Endothelial cell of umbilical vein (primary cell): ENCODE measurements around the gene CHPF2. TPM values are rescaled to one million over a fixed set of nuclear protein-coding genes. Genes with fewer than 3 reads are reported as not detected.

Experiments
- BruUV-seq: library from RNA; stranded (reverse); fragments of 400-500 nt; replicated peaks from 2 replicates; lab custom pipeline; 2021; lab: Mats Ljungman, UMichigan
- CTCF ChIA-PET: fragments of 300-600, 350-600 bp; sonication (Branson Sonifier 250); formaldehyde crosslinking; loops from one replicate; lab custom pipeline; 2021; ENCODE audit warnings: antibody characterized with exemption, inconsistent platforms; lab: Charles Lee
- POLR2A ChIA-PET: fragments of 300-600, 350-600 bp; sonication (Branson Sonifier 250); formaldehyde crosslinking; loops from one replicate; lab custom pipeline; 2021; ENCODE audit warnings: antibody characterized with exemption, inconsistent platforms; lab: Charles Lee
- DNase-seq: peaks from one replicate; pipeline ENCODE4 v3.0.0-alpha.2; 2011; ENCODE audit warnings: low read depth, low spot score
- FAIRE-seq: peaks from 2 replicates; lab custom pipeline; 2011; peaks lifted over from hg19 to GRCh38; lab: Jason Lieb, UNC
- H2AFZ ChIP-seq: 2 replicates; pipeline ENCODE4 v1.6.0; 2012; ENCODE audit warnings: low read depth, low read length, control low read depth, inconsistent platforms
- H3K27ac ChIP-seq: 2 replicates; pipeline ENCODE4 v1.5.1; 2011; ENCODE audit warnings: low read depth, mild to moderate bottlenecking, control low read depth, low read length, moderate library complexity; ENCODE audit not compliant: insufficient read depth
- H3K27me3 ChIP-seq, 2 experiments: 2 replicates each; pipeline versions ENCODE4 v1.6.0 to v1.6.1; 2011; ENCODE audit warnings: low read length in 2 of 2, mixed read lengths in 1 of 2; ENCODE audit not compliant: control insufficient read depth in 2 of 2, insufficient read depth in 2 of 2
- H3K36me3 ChIP-seq, 2 experiments: 2 replicates in 1 of 2; 3 replicates in 1 of 2; pipeline ENCODE4 v1.5.1; 2011; ENCODE audit warnings: low read length in 2 of 2, mild to moderate bottlenecking in 1 of 2, moderate library complexity in 1 of 2; ENCODE audit not compliant: control insufficient read depth in 2 of 2, insufficient read depth in 2 of 2; ENCODE audit errors: extremely low read depth in 1 of 2
- H3K4me1 ChIP-seq: 3 replicates; pipeline ENCODE4 v1.5.1; 2011; ENCODE audit warnings: mild to moderate bottlenecking, low read length; ENCODE audit not compliant: control insufficient read depth, insufficient read depth; ENCODE audit errors: extremely low read depth
- H3K4me2 ChIP-seq: 2 replicates; pipeline ENCODE4 v1.6.1; 2011; ENCODE audit warnings: low read length, control low read depth, mixed read lengths; ENCODE audit not compliant: insufficient read depth
- H3K4me3 ChIP-seq, 3 experiments: fragments of 200-600 bp in 1 of 3; sonication (generic), shearing (Covaris generic) in 1 of 3; replicated peaks in 1 of 3; 2 replicates each; pipeline ENCODE4 v1.5.1; 2011 to 2016; ENCODE audit warnings: control low read depth in 3 of 3, low read length in 3 of 3, mild to moderate bottlenecking in 2 of 3, inconsistent platforms in 1 of 3, low read depth in 1 of 3, moderate library complexity in 1 of 3; ENCODE audit not compliant: insufficient read depth in 1 of 3
- H3K79me2 ChIP-seq: 2 replicates; pipeline ENCODE4 v1.6.0; 2012; ENCODE audit warnings: low read length, inconsistent platforms; ENCODE audit not compliant: control insufficient read depth, insufficient read depth
- H3K9ac ChIP-seq: replicated peaks from 2 replicates; pipeline ENCODE3; 2011; ENCODE audit warnings: low read length, control low read depth; ENCODE audit not compliant: insufficient read depth; ENCODE audit errors: extremely low read depth
- H3K9me1 ChIP-seq: replicated peaks from 3 replicates; pipeline ENCODE4 v1.6.0; 2011; ENCODE audit warnings: mild to moderate bottlenecking, low read length; ENCODE audit not compliant: control insufficient read depth, insufficient read depth; ENCODE audit errors: extremely low read depth
- H3K9me3 ChIP-seq: replicated peaks from 2 replicates; pipeline ENCODE4 v1.5.1; 2012; ENCODE audit warnings: low read length, inconsistent platforms; ENCODE audit not compliant: control insufficient read depth, insufficient read depth
- H4K20me1 ChIP-seq: replicated peaks from 2 replicates; pipeline ENCODE3; 2011; ENCODE audit warnings: mild to moderate bottlenecking, low read length; ENCODE audit not compliant: control insufficient read depth, insufficient read depth; ENCODE audit errors: extremely low read depth
- EZH2 ChIP-seq: IDR thresholded peaks from 2 replicates; pipeline ENCODE4 v1.6.1; 2012; ENCODE audit warnings: borderline replicate concordance, low read depth, mild to moderate bottlenecking, moderate library complexity, low read length, inconsistent platforms; ENCODE audit not compliant: severe bottlenecking
- FOS ChIP-seq: IDR thresholded peaks from 2 replicates; pipeline ENCODE4 v1.6.1; 2011; ENCODE audit warnings: mild to moderate bottlenecking, low read length, moderate library complexity, borderline replicate concordance; ENCODE audit not compliant: insufficient read depth
- GATA2 ChIP-seq: IDR thresholded peaks from 2 replicates; pipeline ENCODE4 v1.7.0; 2011; ENCODE audit warnings: low read depth, mild to moderate bottlenecking, moderate library complexity, mixed read lengths, low read length; ENCODE audit not compliant: insufficient read length, insufficient read depth
- JUN ChIP-seq: IDR thresholded peaks from 2 replicates; pipeline ENCODE4 v1.6.1; 2011; ENCODE audit warnings: borderline replicate concordance, low read depth; ENCODE audit not compliant: insufficient read length, insufficient read depth
- MYC ChIP-seq: IDR thresholded peaks from one replicate; pipeline ENCODE4 v1.6.1; 2011; ENCODE audit warnings: mild to moderate bottlenecking, low read depth, low read length
- POLR2A ChIP-seq: IDR thresholded peaks from 2 replicates; pipeline ENCODE4 v1.6.1; 2012; ENCODE audit warnings: low read depth, mild to moderate bottlenecking, control low read depth, low read length
- POLR2AphosphoS5 ChIP-seq: IDR thresholded peaks from 2 replicates; pipeline ENCODE4 v1.6.1; 2012; ENCODE audit warnings: low read depth, mild to moderate bottlenecking, control low read depth, low read length, moderate library complexity; ENCODE audit not compliant: insufficient read depth
- dilution Hi-C: fragments of 300-500 bp; cut with MboI; formaldehyde crosslinking; loops from one replicate; pipeline ENCODE4 v1.15.0; 2019; ENCODE audit warnings: low sequenced_read_pairs; ENCODE audit not compliant: extremely low pct_ligation_motif_present
- intact Hi-C: fragments of 100-400 bp; cut with micrococcal nuclease; formaldehyde crosslinking; loops from one replicate; pipeline ENCODE4 v1.10.0; 2022
- polyA plus RNA-seq, 4 experiments: library from polyadenylated mRNA; depleted of rRNA in 3 of 4; stranded (reverse) in 3 of 4; unstranded in 1 of 4; fragments of >200 nt; gene quantifications; 2 replicates each; pipeline versions ENCODE4 v1.2.1 to v1.2.3, GENCODE V29; 2011 to 2012; ENCODE audit warnings: missing spikeins in 1 of 4
- total RNA-seq: library from RNA; stranded (reverse); gene quantifications from 2 replicates; pipeline ENCODE4 v1.2.3, GENCODE V29; 2021
- TF ChIP-seq, protein P1 (sequence below), 2 donors: IDR thresholded peaks; 1 replicate in 1 of 2; 2 replicates in 1 of 2; pipeline ENCODE4 v1.5.1; 2011; ENCODE audit warnings: low read length in 2 of 2, mild to moderate bottlenecking in 2 of 2, moderate library complexity in 2 of 2, control low read depth in 1 of 2, inconsistent platforms in 1 of 2, low read depth in 1 of 2; ENCODE audit not compliant: insufficient read depth in 1 of 2; ENCODE audit errors: extremely low read depth in 1 of 2
- TF ChIP-seq, protein P2 (sequence below): IDR thresholded peaks from 2 replicates; pipeline ENCODE4 v1.6.1; 2011; ENCODE audit not compliant: insufficient read depth, insufficient read length

CHPF2 gene
- total and polyA plus RNA-seq, 2 donors (not counting 3 experiments of a cell fraction or from before 2014, with no cell fraction given): 72.8 to 75.0 TPM

DNA sequence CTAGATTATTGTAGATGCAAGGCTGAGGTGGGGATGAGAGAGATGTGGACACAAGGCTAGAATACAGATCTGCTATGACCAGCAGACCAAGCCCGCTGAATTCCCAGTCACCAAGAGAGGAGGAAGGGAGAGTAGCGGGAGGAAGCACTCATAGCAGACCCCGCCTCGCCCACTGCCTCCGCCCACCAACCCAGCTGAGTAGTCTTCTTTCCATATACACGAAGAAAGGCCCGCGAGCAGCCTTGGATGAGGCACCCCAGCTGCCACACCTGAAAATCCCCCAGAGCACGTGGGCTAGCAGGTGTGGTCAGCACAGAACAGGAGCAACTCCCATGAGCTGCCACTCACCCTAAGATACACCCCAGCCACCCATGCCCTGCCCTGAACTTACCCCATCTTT is 14.1 kb upstream of the CHPF2 start:
- no TSS peak for BruUV-seq
- CTCF ChIA-PET: interaction anchor here (1.2 to 1.3 kb wide), 2 partner anchors 9 to 26 kb away, joined by 3 to 4 read pairs; partner anchors contain the start of gene ABCF2

More for the DNA sequence above, 14.1 kb upstream of the CHPF2 start:
- intact Hi-C loops (no loop called here), dilution Hi-C loops (no loop called here)
- no peaks in the 10 kb centered on the region for H3K79me2 ChIP-seq
- H3K27me3 ChIP-seq: no peaks in the 10 kb centered on the region
- H3K27ac ChIP-seq: no peak overlapping the region
- TF ChIP-seq JUN: no peak
- TF ChIP-seq, protein P1, sequence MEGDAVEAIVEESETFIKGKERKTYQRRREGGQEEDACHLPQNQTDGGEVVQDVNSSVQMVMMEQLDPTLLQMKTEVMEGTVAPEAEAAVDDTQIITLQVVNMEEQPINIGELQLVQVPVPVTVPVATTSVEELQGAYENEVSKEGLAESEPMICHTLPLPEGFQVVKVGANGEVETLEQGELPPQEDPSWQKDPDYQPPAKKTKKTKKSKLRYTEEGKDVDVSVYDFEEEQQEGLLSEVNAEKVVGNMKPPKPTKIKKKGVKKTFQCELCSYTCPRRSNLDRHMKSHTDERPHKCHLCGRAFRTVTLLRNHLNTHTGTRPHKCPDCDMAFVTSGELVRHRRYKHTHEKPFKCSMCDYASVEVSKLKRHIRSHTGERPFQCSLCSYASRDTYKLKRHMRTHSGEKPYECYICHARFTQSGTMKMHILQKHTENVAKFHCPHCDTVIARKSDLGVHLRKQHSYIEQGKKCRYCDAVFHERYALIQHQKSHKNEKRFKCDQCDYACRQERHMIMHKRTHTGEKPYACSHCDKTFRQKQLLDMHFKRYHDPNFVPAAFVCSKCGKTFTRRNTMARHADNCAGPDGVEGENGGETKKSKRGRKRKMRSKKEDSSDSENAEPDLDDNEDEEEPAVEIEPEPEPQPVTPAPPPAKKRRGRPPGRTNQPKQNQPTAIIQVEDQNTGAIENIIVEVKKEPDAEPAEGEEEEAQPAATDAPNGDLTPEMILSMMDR (IDR thresholded peaks at IDR 0.05; ENCODE audit: extremely low read depth in 1 of 2, insufficient read depth in 1 of 2, low read depth in 1 of 2, low read length in 2 of 2): no peak
- no peak for TF ChIP-seq FOS
- no peak for TF ChIP-seq POLR2A
- no peak for TF ChIP-seq MYC
- no peak for TF ChIP-seq GATA2
- no peak for TF ChIP-seq POLR2AphosphoS5
- TF ChIP-seq EZH2: no peak
- TF ChIP-seq, protein P2, sequence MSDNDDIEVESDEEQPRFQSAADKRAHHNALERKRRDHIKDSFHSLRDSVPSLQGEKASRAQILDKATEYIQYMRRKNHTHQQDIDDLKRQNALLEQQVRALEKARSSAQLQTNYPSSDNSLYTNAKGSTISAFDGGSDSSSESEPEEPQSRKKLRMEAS: no peak
- POLR2A ChIA-PET: no interaction called here
- no peak overlapping the region for H2AFZ ChIP-seq
- no peaks in the 10 kb centered on the region for H3K9me3 ChIP-seq
- DNase-seq: no peak
- no peak overlapping the region for H3K9ac ChIP-seq
- H3K36me3 ChIP-seq: peaks cover 13 to 51% of the 10 kb centered on the region in 2 experiments
- no peak overlapping the region for H3K4me3 ChIP-seq
- no peaks in the 10 kb centered on the region for H3K9me1 ChIP-seq
- H3K4me2 ChIP-seq: no peak overlapping the region
- H3K4me1 ChIP-seq: no peaks in the 10 kb centered on the region
- no peak for FAIRE-seq
- no peaks in the 10 kb centered on the region for H4K20me1 ChIP-seq
